MM.1S (cell line): ENCODE results near the gene DENND5A.

Experiments
- DNase-seq: peaks from one replicate; pipeline ENCODE4 v3.0.0-alpha.2; 2015
- H2AFZ ChIP-seq: fragments of 300-600 bp; sonication (generic); 2 replicates; pipeline ENCODE4 v1.6.0; 2016; ENCODE audit warnings: antibody characterized with exemption, low read length
- H3F3A ChIP-seq: fragments of 300-600 bp; sonication (generic); 2 replicates; pipeline ENCODE4 v1.6.1; 2016; ENCODE audit warnings: mild to moderate bottlenecking, antibody characterized with exemption, low read length, moderate library complexity, mixed read lengths; ENCODE audit not compliant: insufficient read depth
- H3K27ac ChIP-seq: fragments of 300-600 bp; sonication (generic); 2 replicates; pipeline ENCODE4 v1.5.1; 2016; ENCODE audit warnings: mild to moderate bottlenecking, low read length
- H3K27me3 ChIP-seq: fragments of 300-600 bp; sonication (generic); replicated peaks from 2 replicates; pipeline ENCODE4 v1.6.0; 2016; ENCODE audit warnings: low read length; ENCODE audit not compliant: insufficient read depth
- H3K36me3 ChIP-seq: fragments of 300-600 bp; sonication (generic); replicated peaks from 2 replicates; pipeline ENCODE4 v1.6.1; 2016; ENCODE audit warnings: mild to moderate bottlenecking, low read length, mixed read lengths; ENCODE audit not compliant: insufficient read depth
- H3K4me1 ChIP-seq: fragments of 300-600 bp; sonication (generic); 2 replicates; pipeline ENCODE4 v1.6.1; 2016; ENCODE audit warnings: low read length, mixed read lengths
- H3K4me2 ChIP-seq: fragments of 300-600 bp; sonication (generic); 2 replicates; pipeline ENCODE4 v1.6.0; 2016; ENCODE audit warnings: low read depth, low read length
- H3K4me3 ChIP-seq: fragments of 300-600 bp; sonication (generic); 2 replicates; pipeline ENCODE4 v1.5.1; 2016; ENCODE audit warnings: low read length, mixed read lengths
- H3K79me2 ChIP-seq: fragments of 300-600 bp; sonication (generic); 2 replicates; pipeline ENCODE4 v1.6.1; 2016; ENCODE audit warnings: mixed run types, low read length, mixed read lengths
- H3K9ac ChIP-seq: fragments of 300-600 bp; sonication (generic); 2 replicates; pipeline ENCODE4 v1.6.1; 2016; ENCODE audit warnings: low read length, mixed read lengths
- H3K9me2 ChIP-seq: fragments of 300-600 bp; sonication (generic); replicated peaks from 2 replicates; pipeline ENCODE4 v1.6.1; 2016; ENCODE audit warnings: mild to moderate bottlenecking, low read length, mixed read lengths; ENCODE audit not compliant: insufficient read depth
- H3K9me3 ChIP-seq: fragments of 300-600 bp; sonication (generic); replicated peaks from 2 replicates; pipeline ENCODE4 v1.6.1; 2016; ENCODE audit warnings: mild to moderate bottlenecking, low read length, mixed read lengths; ENCODE audit not compliant: insufficient read depth
- H4K20me1 ChIP-seq: fragments of 300-600 bp; sonication (generic); 2 replicates; pipeline ENCODE4 v1.6.1; 2016; ENCODE audit warnings: mild to moderate bottlenecking, low read length, moderate library complexity, mixed read lengths; ENCODE audit not compliant: insufficient read depth
- EZH2 ChIP-seq: fragments of 300-600 bp; sonication (generic); optimal IDR thresholded peaks from 2 replicates; pipeline ENCODE3; 2017; ENCODE audit warnings: low read depth, mild to moderate bottlenecking, antibody characterized with exemption, low read length, mixed read lengths
- EZH2phosphoT487 ChIP-seq: fragments of 300-600 bp; sonication (generic); IDR thresholded peaks from 2 replicates; pipeline ENCODE4 v1.6.1; 2018; ENCODE audit warnings: antibody characterized with exemption, low read length
- TF ChIP-seq, protein P1 (sequence below): fragments of 300-600 bp; sonication (generic); IDR thresholded peaks from 2 replicates; pipeline ENCODE4 v1.5.1; 2016; ENCODE audit warnings: antibody characterized with exemption, low read length, mixed read lengths

Gene DENND5A

DNA sequence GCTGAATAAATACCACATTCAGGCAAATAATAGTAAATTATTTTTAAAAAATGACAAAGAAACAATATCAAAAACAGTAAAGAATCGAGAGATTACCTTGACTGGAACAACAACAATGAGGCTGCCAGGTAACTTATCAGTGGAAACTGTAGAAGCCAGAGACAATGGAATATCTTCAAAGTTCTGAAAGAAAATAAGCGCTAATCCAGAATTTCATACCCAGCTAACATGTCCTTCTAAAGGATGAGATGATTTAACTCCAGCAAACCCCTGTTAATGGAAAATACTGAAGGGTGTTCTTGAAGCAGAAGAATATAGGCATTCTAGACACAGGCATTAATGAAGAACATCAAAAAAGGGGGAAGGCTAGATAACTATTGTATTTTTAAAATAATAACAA is 153.1 kb downstream of the DENND5A start:
- no peak overlapping the region for H3K4me2 ChIP-seq
- no peaks in the 10 kb centered on the region for H3F3A ChIP-seq
- H3K9ac ChIP-seq, result no peak overlapping the region
- no peaks in the 10 kb centered on the region for H3K9me2 ChIP-seq
- H3K4me3 ChIP-seq, result no peak overlapping the region
- H3K27me3 ChIP-seq, result no peaks in the 10 kb centered on the region
- no peaks in the 10 kb centered on the region for H3K9me3 ChIP-seq
- no peak overlapping the region for H3K27ac ChIP-seq
- H3K36me3 ChIP-seq, result no peaks in the 10 kb centered on the region
- no peaks in the 10 kb centered on the region for H4K20me1 ChIP-seq
- no peak overlapping the region for H2AFZ ChIP-seq
- TF ChIP-seq EZH2phosphoT487 (no peak), EZH2 (no peak)
- TF ChIP-seq, protein P1, sequence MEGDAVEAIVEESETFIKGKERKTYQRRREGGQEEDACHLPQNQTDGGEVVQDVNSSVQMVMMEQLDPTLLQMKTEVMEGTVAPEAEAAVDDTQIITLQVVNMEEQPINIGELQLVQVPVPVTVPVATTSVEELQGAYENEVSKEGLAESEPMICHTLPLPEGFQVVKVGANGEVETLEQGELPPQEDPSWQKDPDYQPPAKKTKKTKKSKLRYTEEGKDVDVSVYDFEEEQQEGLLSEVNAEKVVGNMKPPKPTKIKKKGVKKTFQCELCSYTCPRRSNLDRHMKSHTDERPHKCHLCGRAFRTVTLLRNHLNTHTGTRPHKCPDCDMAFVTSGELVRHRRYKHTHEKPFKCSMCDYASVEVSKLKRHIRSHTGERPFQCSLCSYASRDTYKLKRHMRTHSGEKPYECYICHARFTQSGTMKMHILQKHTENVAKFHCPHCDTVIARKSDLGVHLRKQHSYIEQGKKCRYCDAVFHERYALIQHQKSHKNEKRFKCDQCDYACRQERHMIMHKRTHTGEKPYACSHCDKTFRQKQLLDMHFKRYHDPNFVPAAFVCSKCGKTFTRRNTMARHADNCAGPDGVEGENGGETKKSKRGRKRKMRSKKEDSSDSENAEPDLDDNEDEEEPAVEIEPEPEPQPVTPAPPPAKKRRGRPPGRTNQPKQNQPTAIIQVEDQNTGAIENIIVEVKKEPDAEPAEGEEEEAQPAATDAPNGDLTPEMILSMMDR, result no peak
- H3K4me1 ChIP-seq, result no peaks in the 10 kb centered on the region
- no peak for DNase-seq
- no peaks in the 10 kb centered on the region for H3K79me2 ChIP-seq

DNA sequence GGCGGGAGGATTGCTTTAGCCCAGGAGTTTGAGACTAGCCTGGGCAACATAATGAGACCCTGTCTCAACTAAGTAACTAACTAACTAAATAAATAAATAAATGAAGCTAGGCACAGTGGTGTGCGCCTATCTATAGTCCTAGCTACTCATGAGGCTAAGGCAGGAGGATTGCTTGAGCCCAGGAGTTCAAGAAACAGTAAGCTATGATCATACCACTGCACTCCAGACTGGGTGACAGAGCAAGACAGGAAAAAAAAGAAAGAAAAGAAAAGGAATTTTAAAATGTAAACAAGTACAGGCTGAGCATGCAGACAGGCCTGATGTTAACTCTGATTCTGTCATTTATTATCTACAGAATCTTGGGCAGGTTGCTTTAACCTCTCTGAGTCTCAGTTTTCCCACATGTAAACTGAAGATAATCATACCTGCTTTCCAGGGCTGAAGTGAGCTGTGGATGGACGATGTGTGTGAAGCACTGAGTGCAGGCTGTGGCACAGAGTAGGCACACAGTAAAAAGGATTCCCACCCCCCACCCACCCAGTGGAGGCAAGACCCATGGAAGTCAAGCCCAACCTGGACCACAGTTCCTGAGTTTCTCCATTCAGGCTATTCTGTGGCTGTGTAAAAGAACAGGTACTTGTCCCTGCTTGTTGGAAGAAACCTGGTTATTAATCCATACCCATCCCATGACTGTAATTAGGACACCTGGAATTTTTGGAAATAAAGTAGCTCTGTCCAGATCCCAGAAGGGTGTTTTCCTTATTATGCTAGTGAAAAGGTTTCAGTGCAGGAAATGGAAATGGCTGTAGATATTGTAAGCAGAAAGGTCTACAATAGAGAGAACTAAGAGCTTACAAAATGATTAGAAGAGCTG is 155.1 kb downstream of the DENND5A start:
- Histone ChIP-seq H3K4me1 (no peaks in the 10 kb centered on the region), H3K79me2 (no peaks in the 10 kb centered on the region), H3K27ac (no peak overlapping the region), H3F3A (no peaks in the 10 kb centered on the region), H3K9ac (no peak overlapping the region), H3K36me3 (no peaks in the 10 kb centered on the region), H3K9me2 (no peaks in the 10 kb centered on the region), H4K20me1 (no peaks in the 10 kb centered on the region), H3K4me2 (no peak overlapping the region), H3K4me3 (no peak overlapping the region), H3K27me3 (no peaks in the 10 kb centered on the region), H2AFZ (no peak overlapping the region), H3K9me3 (no peaks in the 10 kb centered on the region)
- TF ChIP-seq EZH2phosphoT487, result no peak
- no peak for TF ChIP-seq EZH2
- no peak for DNase-seq

DNA sequence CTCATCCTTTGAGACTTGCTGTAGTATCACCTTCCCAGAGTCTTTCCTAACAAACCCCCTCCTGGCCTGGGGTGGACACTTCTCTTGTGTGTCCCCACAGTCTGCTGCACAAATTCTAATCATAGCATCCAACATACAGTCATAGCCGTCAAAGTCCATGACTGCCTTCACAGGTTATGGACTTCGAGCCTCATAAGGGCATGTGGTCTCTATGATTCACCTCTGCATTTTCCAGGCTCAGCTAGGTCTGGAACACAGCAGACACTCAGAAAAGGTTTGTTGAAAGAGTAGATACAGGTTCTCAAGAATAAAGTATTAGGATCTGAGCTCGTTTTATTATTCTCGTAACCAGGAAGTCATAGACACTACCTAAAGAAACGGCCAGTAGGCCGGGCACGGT is 160.6 kb downstream of the DENND5A start:
- no peak overlapping the region for H3K9ac ChIP-seq
- TF ChIP-seq, protein P1, result no peak
- TF ChIP-seq EZH2phosphoT487 (no peak), EZH2 (no peak)
- no peaks in the 10 kb centered on the region for H3K9me3 ChIP-seq
- no peaks in the 10 kb centered on the region for H3K36me3 ChIP-seq
- H3K4me1 ChIP-seq, result no peaks in the 10 kb centered on the region
- no peaks in the 10 kb centered on the region for H3K27me3 ChIP-seq
- DNase-seq, result no peak
- H2AFZ ChIP-seq, result no peak overlapping the region
- H3K79me2 ChIP-seq, result no peaks in the 10 kb centered on the region
- H3K4me2 ChIP-seq, result no peak overlapping the region
- no peaks in the 10 kb centered on the region for H3F3A ChIP-seq
- no peak overlapping the region for H3K27ac ChIP-seq
- H3K4me3 ChIP-seq, result no peak overlapping the region
- H3K9me2 ChIP-seq, result no peaks in the 10 kb centered on the region
- H4K20me1 ChIP-seq, result no peaks in the 10 kb centered on the region
